GM21381 (cell line): ENCODE measurements around the gene TNNI3K.

ENCODE experiments used
- ATAC-seq: cut with Tn5 transposase; IDR thresholded peaks from one replicate; pipeline ENCODE4 v1.9.1; 2021; ENCODE audit warnings: mild to moderate bottlenecking, moderate library complexity; ENCODE audit not compliant: unreplicated experiment

The TNNI3K gene

GRCh38 chr1:74431531-74431930 lies 196.3 kb downstream of the TNNI3K start:
- ATAC-seq: no peak

GRCh38 chr1:74432325-74432724 lies 197.1 kb downstream of the TNNI3K start:
- no peak for ATAC-seq

- ATAC-seq: no peak
Observed at GRCh38 chr1:74434321-74434720, 199.1 kb downstream of the TNNI3K start.

GRCh38 chr1:74436078-74436477 lies 200.9 kb downstream of the TNNI3K start:
- ATAC-seq: no peak

- no peak for ATAC-seq
Observed at GRCh38 chr1:74437035-74437434, 201.8 kb downstream of the TNNI3K start.

GRCh38 chr1:74452035-74452434 lies 216.8 kb downstream of the TNNI3K start:
- ATAC-seq: no peak

- ATAC-seq: no peak
Observed at GRCh38 chr1:74453277-74453676, 218.1 kb downstream of the TNNI3K start.

- no peak for ATAC-seq
Observed at GRCh38 chr1:74455390-74455789, 220.2 kb downstream of the TNNI3K start.

GRCh38 chr1:74457253-74457652 lies 222.1 kb downstream of the TNNI3K start:
- ATAC-seq: no peak

- peak; percentile 70 for ATAC-seq
Observed at GRCh38 chr1:74463333-74463988, 228.3 kb downstream of the TNNI3K start.

- no peak for ATAC-seq
Observed at GRCh38 chr1:74464037-74464436, 228.8 kb downstream of the TNNI3K start.

- no peak for ATAC-seq
Observed at GRCh38 chr1:74465193-74465681, 230.1 kb downstream of the TNNI3K start.

GRCh38 chr1:74467786-74468377 lies 232.7 kb downstream of the TNNI3K start:
- ATAC-seq: no peak

GRCh38 chr1:74468982-74469603 lies 233.9 kb downstream of the TNNI3K start:
- ATAC-seq: no peak

- ATAC-seq: no peak
Observed at GRCh38 chr1:74470251-74470650, 235.1 kb downstream of the TNNI3K start.

- ATAC-seq: no peak
Observed at GRCh38 chr1:74470936-74471335, 235.7 kb downstream of the TNNI3K start.

- no peak for ATAC-seq
Observed at GRCh38 chr1:74471470-74471869, 236.3 kb downstream of the TNNI3K start.

GRCh38 chr1:74474585-74474984 lies 239.4 kb downstream of the TNNI3K start:
- ATAC-seq: no peak

GRCh38 chr1:74478979-74479378 lies 243.8 kb downstream of the TNNI3K start:
- ATAC-seq: no peak

- ATAC-seq: no peak
Observed at GRCh38 chr1:74480068-74480467, 244.9 kb downstream of the TNNI3K start.

GRCh38 chr1:74481607-74482006 lies 246.4 kb downstream of the TNNI3K start:
- ATAC-seq: no peak

- no peak for ATAC-seq
Observed at GRCh38 chr1:74485622-74486021, 250.4 kb downstream of the TNNI3K start.
